Adrenal gland (tissue), 12 donors: ENCODE measurements around the gene KCNK16. TPM values are rescaled to one million over a fixed set of nuclear protein-coding genes. Genes with fewer than 3 reads are reported as not detected.
A peak's percentile ranks its signal among the peaks of the same experiment; 100 is the strongest.

Experiments
- DNase-seq, 7 donors: peaks; one replicate each; pipeline ENCODE4 v3.0.0-alpha.2; 2019 to 2020
- H3K27ac ChIP-seq, 5 donors: fragments of 200-600 bp; sonication (generic) in 4 of 5; 1 replicate in 3 of 5; 2 replicates in 2 of 5; pipeline versions ENCODE4 v1.5.1 to v1.8.0; 2016 to 2020; ENCODE audit warnings: mild to moderate bottlenecking in 1 of 5
- H3K27me3 ChIP-seq: fragments of 200-600 bp; 2 replicates; pipeline ENCODE4 v1.8.0; 2021
- H3K36me3 ChIP-seq, 2 donors: fragments of 200-600 bp; replicated peaks in 1 of 2; 1 replicate in 1 of 2; 2 replicates in 1 of 2; pipeline versions ENCODE4 v1.5.1 to v1.8.0; 2018 to 2022
- H3K4me1 ChIP-seq, 2 donors: fragments of 200-600 bp; replicated peaks in 1 of 2; 1 replicate in 1 of 2; 2 replicates in 1 of 2; pipeline versions ENCODE4 v1.5.1 to v1.8.0; 2018 to 2021
- H3K4me3 ChIP-seq, 4 donors: fragments of 200-600 bp; sonication (generic) in 3 of 4; one replicate each; pipeline ENCODE4 v1.5.1; 2016 to 2018
- H3K9me3 ChIP-seq, 3 donors: fragments of 200-600 bp; sonication (generic) in 1 of 3; replicated peaks in 1 of 3; 1 replicate in 2 of 3; 2 replicates in 1 of 3; pipeline versions ENCODE4 v1.5.1 to v1.8.0; 2016 to 2021
- CTCF ChIP-seq, 6 experiments: fragments of 450-650 bp in 4 of 6; fragments of 200-600 bp in 2 of 6; sonication (generic) in 1 of 6; IDR thresholded peaks; 1 replicate in 5 of 6; 2 replicates in 1 of 6; pipeline versions ENCODE4 v1.5.1 to v1.8.0; 2016 to 2021; ENCODE audit warnings: antibody characterized with exemption in 6 of 6, mild to moderate bottlenecking in 2 of 6, moderate library complexity in 1 of 6
- POLR2A ChIP-seq, 2 donors: fragments of 450-650 bp; IDR thresholded peaks; one replicate each; pipeline ENCODE4 v1.6.1; 2017; ENCODE audit warnings: antibody characterized with exemption in 2 of 2, mild to moderate bottlenecking in 2 of 2, moderate library complexity in 1 of 2
- WGBS, 4 donors: extraction: QIAGEN DNeasy Blood & Tissue Kit in 2 of 4; methylation state at CpG; one replicate each; pipeline versions ENCODE4 v1.1.5 to v1.1.7; 2013 to 2017; 5-methylcytosine and 5-hydroxymethylcytosine counted together
- intact Hi-C, 2 donors: fragments of 100-400 bp; cut with DNase I; formaldehyde crosslinking; loops; one replicate each; pipeline versions ENCODE4 v1.14.1 to v1.15.0; 2022 to 2023
- polyA plus RNA-seq, 3 donors: library from polyadenylated mRNA; stranded (reverse); fragments of 200-250 nt in 2 of 3; fragments of 350-450 nt in 1 of 3; fragmentation: Illumina TruSeq in 1 of 3; extraction: RNeasy Lipid Tissue Mini Kit (QIAGEN cat#74804) in 1 of 3; gene quantifications; one replicate each; pipeline ENCODE4 v1.2.3, GENCODE V29; 2013 to 2014
- total RNA-seq, 9 donors: library from RNA; depleted of rRNA in 4 of 9; stranded (reverse); fragments of >200 nt in 4 of 9; fragments of 120-200 nt in 1 of 9; fragmentation: NEBNext Ultra II Directional in 1 of 9; extraction: Animal tissue kit (Norgen Biotek cat#: 25700) in 1 of 9; gene quantifications; one replicate each; pipeline versions ENCODE4 v1.1.0 to v1.2.4, GENCODE V29; 2013 to 2023
- donor health status: healthy with polysubstance abuse.
- donor health status: Bipolar disorder and iron deficiency.
- donor health status: DM: yes; HTN: yes; CAD: no.
- donor health status: DM: no; HTN: no; CAD: no.
- donor health status: DM: no; HTN: no; CAD: no.
- donor health status: DM: yes; HTN: yes; CAD: no.

KCNK16 gene
- total and polyA plus RNA-seq, 12 donors = not detected

- H3K36me3 ChIP-seq = no peaks in the 10 kb centered on the region
- DNase-seq = no peak
- no peak overlapping the region for H3K4me3 ChIP-seq
- peaks cover 29% of the 10 kb centered on the region for H3K27me3 ChIP-seq
- no peaks in the 10 kb centered on the region for H3K9me3 ChIP-seq
- intact Hi-C loops = loop anchor here in 1 of 2 donors (10.0 kb wide), 1 partner anchor 318 kb away; no protein-coding TSS in a partner anchor
- no peak overlapping the region for H3K27ac ChIP-seq
- WGBS, 4 donors = 21 to 45% (median 31%) methylated on average over 13 to 45 of the region's 45 CpGs
- TF ChIP-seq CTCF (IDR thresholded peaks at IDR 0.05) (no peak), POLR2A (IDR thresholded peaks at IDR 0.05) (no peak)
- peaks cover 0 to 7% of the 10 kb centered on the region in 2 donors for H3K4me1 ChIP-seq
Measured at GRCh38 chr6:39312912-39313525, 9.5 kb downstream of the KCNK16 start.

GRCh38 chr6:39310542-39310941 is 12.0 kb downstream of the KCNK16 start:
- no peak for TF ChIP-seq POLR2A (IDR thresholded peaks at IDR 0.05)
- no peak for TF ChIP-seq CTCF (IDR thresholded peaks at IDR 0.05)
- peaks cover 29% of the 10 kb centered on the region for H3K27me3 ChIP-seq
- DNase-seq = no peak
- WGBS, 4 donors = 58 to 77% (median 67%) methylated on average over 3 to 4 of the region's 4 CpGs; no CpG with 5 or more reads in 1 of the 4 donors
- H3K9me3 ChIP-seq = no peaks in the 10 kb centered on the region
- H3K4me1 ChIP-seq = peaks cover 0 to 7% of the 10 kb centered on the region in 2 donors
- no peak overlapping the region for H3K27ac ChIP-seq
- intact Hi-C loops = loop anchor here in 1 of 2 donors (10.0 kb wide), 1 partner anchor 316 kb away; no protein-coding TSS in a partner anchor
- H3K36me3 ChIP-seq = no peaks in the 10 kb centered on the region
- no peak overlapping the region for H3K4me3 ChIP-seq

- no peaks in the 10 kb centered on the region for H3K36me3 ChIP-seq
- 36 to 44% (median 40%) methylated on average over 5 to 7 of the region's 7 CpGs for WGBS, 4 donors
- no peaks in the 10 kb centered on the region for H3K9me3 ChIP-seq
- no peak overlapping the region for H3K27ac ChIP-seq
- no peak overlapping the region for H3K4me3 ChIP-seq
- H3K27me3 ChIP-seq = peaks cover 29% of the 10 kb centered on the region
- TF ChIP-seq CTCF (IDR thresholded peaks at IDR 0.05) (peak; percentile 83 to 93 (median 90)), POLR2A (IDR thresholded peaks at IDR 0.05) (no peak)
- DNase-seq = peak; percentile 73 to 85 (median 79)
- intact Hi-C loops = loop anchor here (5.0 to 10.0 kb wide), 4 partner anchors 315 to 438 kb away; no protein-coding TSS in a partner anchor
- peaks cover 0 to 7% of the 10 kb centered on the region in 2 donors for H3K4me1 ChIP-seq
Measured at GRCh38 chr6:39309942-39310531, 12.5 kb downstream of the KCNK16 start.

- H3K27ac ChIP-seq = no peak overlapping the region
- no peak for DNase-seq
- intact Hi-C loops = loop anchor here (5.0 to 10.0 kb wide), 3 partner anchors 333 to 435 kb away; no protein-coding TSS in a partner anchor
- TF ChIP-seq CTCF (IDR thresholded peaks at IDR 0.05) = no peak
- no peak for TF ChIP-seq POLR2A (IDR thresholded peaks at IDR 0.05)
- WGBS, 4 donors = 72 to 89% (median 84%) methylated on average over 3 of the region's 3 CpGs
- no peaks in the 10 kb centered on the region for H3K4me1 ChIP-seq
- peaks cover 8% of the 10 kb centered on the region for H3K27me3 ChIP-seq
- H3K36me3 ChIP-seq = no peaks in the 10 kb centered on the region
- no peaks in the 10 kb centered on the region for H3K9me3 ChIP-seq
- no peak overlapping the region for H3K4me3 ChIP-seq
Measured at GRCh38 chr6:39307462-39307861, 15.0 kb downstream of the KCNK16 start.
